H1 (cell line): ENCODE results near the gene SLC19A3. TPM values are rescaled to one million over a fixed set of nuclear protein-coding genes. Genes with fewer than 3 reads are reported as not detected.

Experiments used
- CTCF ChIA-PET: fragments of 300-600 bp; sonication (Branson Sonifier 250); formaldehyde crosslinking; loops from one replicate; lab custom pipeline; 2021; ENCODE audit not compliant: partially characterized antibody; lab: Charles Lee
- POLR2A ChIA-PET: fragments of 300-600 bp; sonication (Branson Sonifier 250); formaldehyde crosslinking; loops from one replicate; lab custom pipeline; 2021; ENCODE audit warnings: inconsistent platforms; ENCODE audit not compliant: partially characterized antibody; lab: Charles Lee
- DNase-seq, 2 experiments: peaks; one replicate each; pipeline versions ENCODE4 v3.0.0 to v3.0.0-alpha.2; 2010 to 2022; ENCODE audit warnings: low spot score in 2 of 2, low read depth in 1 of 2, mixed read lengths in 1 of 2
- FAIRE-seq: peaks from 2 replicates; lab custom pipeline; 2011; peaks lifted over from hg19 to GRCh38; lab: Jason Lieb, UNC
- H2AFZ ChIP-seq: 2 replicates; pipeline ENCODE4 v1.8.1; 2012; ENCODE audit warnings: low read length, inconsistent platforms
- H2AK5ac ChIP-seq: 2 replicates; pipeline ENCODE4 v1.6.1; 2013; ENCODE audit warnings: low read depth, low read length
- H2BK120ac ChIP-seq: replicated peaks from 2 replicates; pipeline ENCODE3; 2013; ENCODE audit warnings: low read depth, low read length, inconsistent platforms
- H2BK12ac ChIP-seq: 2 replicates; pipeline ENCODE4 v1.6.1; 2013; ENCODE audit warnings: low read depth, low read length
- H2BK15ac ChIP-seq: 2 replicates; pipeline ENCODE4 v1.6.1; 2013; ENCODE audit warnings: low read length
- H2BK20ac ChIP-seq: 2 replicates; pipeline ENCODE4 v1.6.1; 2013; ENCODE audit warnings: low read length
- H2BK5ac ChIP-seq: 2 replicates; pipeline ENCODE4 v1.6.1; 2013; ENCODE audit warnings: low read depth, low read length
- H3K14ac ChIP-seq: 2 replicates; pipeline ENCODE4 v1.6.1; 2013; ENCODE audit warnings: inconsistent platforms; ENCODE audit not compliant: insufficient read length
- H3K18ac ChIP-seq: 2 replicates; pipeline ENCODE4 v1.6.1; 2013; ENCODE audit warnings: low read length; ENCODE audit errors: extremely low read depth
- H3K23ac ChIP-seq: 2 replicates; pipeline ENCODE4 v1.6.1; 2013; ENCODE audit warnings: inconsistent platforms; ENCODE audit not compliant: insufficient read length
- H3K23me2 ChIP-seq: 2 replicates; pipeline ENCODE4 v1.6.1; 2013; ENCODE audit warnings: low read depth, low read length
- H3K27ac ChIP-seq: 2 replicates; pipeline ENCODE4 v1.6.1; 2011; ENCODE audit warnings: low read depth, low read length, inconsistent platforms
- H3K27me3 ChIP-seq, 4 experiments: replicated peaks in 1 of 4; 1 replicate in 1 of 4; 2 replicates in 3 of 4; pipeline versions ENCODE4 v1.6.1 to v1.8.1; 2011 to 2013; ENCODE audit warnings: low read length in 3 of 4, mild to moderate bottlenecking in 3 of 4, inconsistent platforms in 2 of 4, mixed read lengths in 2 of 4, moderate library complexity in 1 of 4; ENCODE audit not compliant: control insufficient read depth in 3 of 4, insufficient read depth in 3 of 4; ENCODE audit errors: extremely low read depth in 1 of 4
- H3K36me3 ChIP-seq, 4 experiments: 2 replicates each; pipeline versions ENCODE4 v1.6.1 to v1.8.1; 2011 to 2013; ENCODE audit warnings: mild to moderate bottlenecking in 4 of 4, low read length in 3 of 4, moderate library complexity in 2 of 4, control low read depth in 1 of 4, inconsistent platforms in 1 of 4; ENCODE audit not compliant: insufficient read depth in 4 of 4, control insufficient read depth in 2 of 4
- H3K4ac ChIP-seq: replicated peaks from 2 replicates; pipeline ENCODE3; 2013; ENCODE audit warnings: low read length, low read depth, mixed read lengths, inconsistent platforms; ENCODE audit not compliant: insufficient read length
- H3K4me1 ChIP-seq, 4 experiments: replicated peaks in 1 of 4; 1 replicate in 1 of 4; 2 replicates in 3 of 4; pipeline versions ENCODE4 v1.6.1 to v1.8.1; 2011 to 2013; ENCODE audit warnings: low read length in 3 of 4, inconsistent platforms in 2 of 4, mixed read lengths in 1 of 4; ENCODE audit not compliant: insufficient read depth in 4 of 4, control insufficient read depth in 3 of 4
- H3K4me2 ChIP-seq, 2 experiments: 2 replicates each; pipeline versions ENCODE4 v1.6.1 to v1.8.1; 2011 to 2013; ENCODE audit warnings: low read depth in 2 of 2, low read length in 2 of 2, control low read depth in 1 of 2, inconsistent platforms in 1 of 2, mild to moderate bottlenecking in 1 of 2; ENCODE audit not compliant: insufficient read depth in 1 of 2
- H3K4me3 ChIP-seq, 4 experiments: fragments of 200-600, 300-600 bp in 1 of 4; sonication (generic), shearing (Covaris generic), sonication (Bioruptor Twin) in 1 of 4; 2 replicates each; pipeline versions ENCODE4 v1.5.1 to v1.8.1; 2011 to 2016; ENCODE audit warnings: low read length in 4 of 4, low read depth in 3 of 4, control low read depth in 2 of 4, inconsistent platforms in 2 of 4, mild to moderate bottlenecking in 2 of 4, mixed read lengths in 1 of 4, moderate library complexity in 1 of 4; ENCODE audit not compliant: insufficient read depth in 2 of 4; ENCODE audit errors: extremely low read depth in 1 of 4
- H3K56ac ChIP-seq: replicated peaks from 2 replicates; pipeline ENCODE3; 2013; ENCODE audit warnings: low read depth, mild to moderate bottlenecking, mixed read lengths, low read length, inconsistent platforms; ENCODE audit not compliant: insufficient read length
- H3K79me1 ChIP-seq: 2 replicates; pipeline ENCODE4 v1.6.1; 2013; ENCODE audit warnings: low read depth, low read length, control low read depth
- H3K79me2 ChIP-seq, 2 experiments: 2 replicates each; pipeline versions ENCODE4 v1.6.1 to v1.8.1; 2012 to 2013; ENCODE audit warnings: low read length in 2 of 2, mild to moderate bottlenecking in 2 of 2, inconsistent platforms in 1 of 2; ENCODE audit not compliant: insufficient read depth in 2 of 2, control insufficient read depth in 1 of 2
- H3K9ac ChIP-seq, 4 experiments: replicated peaks in 1 of 4; 1 replicate in 1 of 4; 2 replicates in 3 of 4; pipeline versions ENCODE4 v1.6.1 to v1.8.1; 2011 to 2013; ENCODE audit warnings: low read depth in 3 of 4, low read length in 3 of 4, control low read depth in 2 of 4, mild to moderate bottlenecking in 2 of 4, moderate library complexity in 2 of 4, inconsistent platforms in 1 of 4; ENCODE audit errors: extremely low read depth in 1 of 4
- H3K9me3 ChIP-seq, 2 experiments: 2 replicates each; pipeline versions ENCODE4 v1.6.1 to v1.8.1; 2012 to 2013; ENCODE audit warnings: mild to moderate bottlenecking in 2 of 2, moderate library complexity in 2 of 2, control low read depth in 1 of 2, inconsistent platforms in 1 of 2, low read depth in 1 of 2, low read length in 1 of 2, mixed read lengths in 1 of 2; ENCODE audit not compliant: insufficient read depth in 2 of 2
- H4K20me1 ChIP-seq, 2 experiments: replicated peaks in 1 of 2; 2 replicates each; pipeline versions ENCODE3 to v1.8.1; 2011 to 2013; ENCODE audit warnings: inconsistent platforms in 2 of 2, low read length in 2 of 2, mild to moderate bottlenecking in 1 of 2; ENCODE audit not compliant: insufficient read depth in 2 of 2, control insufficient read depth in 1 of 2
- H4K5ac ChIP-seq: 2 replicates; pipeline ENCODE4 v1.6.1; 2013; ENCODE audit warnings: low read length, low read depth, mixed read lengths, inconsistent platforms; ENCODE audit not compliant: insufficient read length
- H4K8ac ChIP-seq: 2 replicates; pipeline ENCODE4 v1.8.0; 2013; ENCODE audit warnings: mild to moderate bottlenecking, moderate library complexity, low read length, inconsistent platforms; ENCODE audit not compliant: insufficient read depth; ENCODE audit errors: extremely low read depth
- H4K91ac ChIP-seq: replicated peaks from 2 replicates; pipeline ENCODE3; 2013; ENCODE audit warnings: low read length, mixed read lengths, inconsistent platforms; ENCODE audit not compliant: insufficient read length
- SAP30 ChIP-seq: fragments of 300-600 bp; sonication (generic); IDR thresholded peaks from 2 replicates; pipeline ENCODE4 v1.7.1; 2012; ENCODE audit warnings: low read length, moderate library complexity, mild to moderate bottlenecking, inconsistent platforms; ENCODE audit not compliant: insufficient read depth, insufficient replicate concordance
- TCF12 ChIP-seq: IDR thresholded peaks from 2 replicates; pipeline ENCODE4 v1.6.1; 2011; ENCODE audit warnings: low read depth, mild to moderate bottlenecking, low read length
- YY1 ChIP-seq: IDR thresholded peaks from 2 replicates; pipeline ENCODE4 v1.6.1; 2011; ENCODE audit warnings: low read depth, mild to moderate bottlenecking, low read length
- WGBS, 2 experiments: shearing (Covaris generic) in 1 of 2; methylation state at CpG; one replicate each; pipeline versions ENCODE4 v1.1.6 to v1.1.7; 2013 to 2015; ENCODE audit warnings: low lambda C conversion rate in 2 of 2, mixed read lengths in 2 of 2, inconsistent platforms in 1 of 2, low coverage in 1 of 2, missing lambda C conversion rate in 1 of 2; ENCODE audit not compliant: insufficient replicate concordance in 2 of 2, insufficient coverage in 1 of 2, insufficient read length in 1 of 2; ENCODE audit errors: extremely low coverage in 1 of 2, missing lambda C conversion rate in 1 of 2; 5-methylcytosine and 5-hydroxymethylcytosine counted together
- polyA plus RNA-seq, 7 experiments: library from polyadenylated mRNA; depleted of rRNA in 3 of 7; stranded (reverse) in 5 of 7; unstranded in 2 of 7; fragments of >200 nt in 5 of 7; fragments of 200-250 nt in 2 of 7; gene quantifications; 1 replicate in 5 of 7; 2 replicates in 1 of 7; 4 replicates in 1 of 7; pipeline versions ENCODE4 v1.2.1 to v1.2.3, GENCODE V29; 2011 to 2013; ENCODE audit warnings: missing spikeins in 2 of 7, mixed read lengths in 2 of 7
- total RNA-seq: library from RNA; stranded (reverse); fragmentation: NEBNext Ultra II Directional; extraction: Animal tissue kit (Norgen Biotek cat#: 25700); gene quantifications from 2 replicates; pipeline ENCODE4 v1.2.1, GENCODE V29; 2021

SLC19A3 gene
- total and polyA plus RNA-seq, 2 of the 8 experiments (the other 6 are each of a cell fraction or from before 2014, with no cell fraction given): 7.0 to 9.8 TPM

- ChIA-PET CTCF (interaction anchor here (1.2 to 5.0 kb wide), 5 partner anchors 11 to 115 kb away, joined by 3 to 44 read pairs (median 4); no protein-coding TSS in a partner anchor), POLR2A (no interaction called here)
- no peak within 1 kb of the TSS for H3K4me2 ChIP-seq
- no peaks in the 10 kb centered on the region for H3K9me3 ChIP-seq
- no peak within 1 kb of the TSS for H3K14ac ChIP-seq
- no peak within 1 kb of the TSS for H3K56ac ChIP-seq
- DNase-seq (no peak), FAIRE-seq (no peak)
- H3K4me1 ChIP-seq: peaks cover 0 to 3% (median under 1%) of the 10 kb centered on the region in 4 experiments; a peak in 1 of 7 replicates
- H3K79me2 ChIP-seq: no peaks in the 10 kb centered on the region
- H4K20me1 ChIP-seq: no peaks in the 10 kb centered on the region
- 94% methylated on average over 5 of the region's 9 CpGs; no CpG with 5 or more reads in 1 of the 2 experiments for WGBS, 2 experiments
- H3K18ac ChIP-seq: no peak within 1 kb of the TSS
- no peak within 1 kb of the TSS for H4K5ac ChIP-seq
- H2BK120ac ChIP-seq: no peak within 1 kb of the TSS
- H2BK5ac ChIP-seq: no peak within 1 kb of the TSS
- H2BK12ac ChIP-seq: no peak within 1 kb of the TSS
- TF ChIP-seq YY1 (no peak), TCF12 (no peak), SAP30 (no peak)
- no peak within 1 kb of the TSS for H3K27ac ChIP-seq
- H4K8ac ChIP-seq: no peak within 1 kb of the TSS
- no peak within 1 kb of the TSS for H3K23ac ChIP-seq
- no peak within 1 kb of the TSS for H3K4me3 ChIP-seq
- H3K36me3 ChIP-seq: no peaks in the 10 kb centered on the region
- no peak within 1 kb of the TSS for H3K9ac ChIP-seq
- no peaks in the 10 kb centered on the region for H3K79me1 ChIP-seq
- no peak within 1 kb of the TSS for H3K4ac ChIP-seq
- H2AK5ac ChIP-seq: no peak within 1 kb of the TSS
- peak within 1 kb of the TSS; percentile 44; the same call in 1 of the 2 replicates for H2AFZ ChIP-seq
- no peak within 1 kb of the TSS for H2BK15ac ChIP-seq
- no peak within 1 kb of the TSS for H2BK20ac ChIP-seq
- H3K23me2 ChIP-seq: no peaks in the 10 kb centered on the region
- no peaks in the 10 kb centered on the region for H3K27me3 ChIP-seq
- H4K91ac ChIP-seq: no peak within 1 kb of the TSS
Measured at GRCh38 chr2:227745594-227745993, 27.8 kb upstream of the SLC19A3 start, which contains the start of gene SCYGR8. SCYGR8 (plus strand) TSS chr2:227745894; CDS start chr2:227745894, 0 bp downstream.
